LNCAP (cell line): ENCODE data around the gene SLC39A13.

Experiments used
- CTCF ChIP-seq: fragments of 450-650 bp; IDR thresholded peaks from 2 replicates; pipeline ENCODE4 v1.5.1; 2017; ENCODE audit warnings: mild to moderate bottlenecking

The SLC39A13 gene

DNA sequence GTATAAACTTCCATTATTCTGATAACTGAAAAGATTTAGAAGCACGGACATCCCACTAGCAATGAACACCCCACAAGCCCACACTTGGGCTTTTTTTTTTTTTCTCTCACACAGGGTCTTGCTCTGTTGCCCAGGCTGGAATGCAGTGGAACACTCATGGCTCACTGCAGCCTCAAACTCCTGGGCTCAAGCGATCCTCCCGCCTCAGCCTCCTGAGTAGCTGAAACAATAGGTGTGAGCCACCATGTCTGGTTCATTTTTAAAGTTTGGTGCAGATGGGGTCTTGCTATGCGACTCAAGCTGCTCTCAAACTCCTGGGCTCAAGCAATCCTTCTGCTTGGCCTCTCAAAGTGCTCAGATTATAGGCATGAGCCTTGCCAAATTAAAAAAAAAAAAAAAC, 37.5 kb downstream of the SLC39A13 start:
- TF ChIP-seq CTCF = no peak

- no peak for TF ChIP-seq CTCF
Observed at GRCh38 chr11:47446833-47447232, 38.4 kb downstream of the SLC39A13 start.

DNA sequence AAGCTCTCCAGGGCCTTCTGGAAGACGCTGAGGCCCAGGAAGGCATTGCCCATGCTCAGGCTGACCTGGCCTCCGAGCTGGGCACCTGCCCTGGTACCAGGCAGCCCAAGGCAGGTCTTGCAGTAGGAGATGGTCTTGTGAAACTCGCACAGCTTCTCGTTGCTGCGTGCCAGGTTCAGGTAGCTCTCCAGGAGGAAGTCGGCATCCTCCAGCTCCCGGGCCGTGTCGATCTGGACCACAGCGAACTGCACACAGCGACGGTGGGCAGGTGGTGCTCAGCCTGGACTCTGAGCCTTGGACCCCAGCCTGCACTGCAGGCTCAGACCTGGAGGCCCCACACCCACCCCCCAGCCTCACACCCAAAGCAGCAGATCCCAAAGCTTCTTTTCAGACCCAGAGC, 39.5 kb downstream of the SLC39A13 start:
- no peak for TF ChIP-seq CTCF

DNA sequence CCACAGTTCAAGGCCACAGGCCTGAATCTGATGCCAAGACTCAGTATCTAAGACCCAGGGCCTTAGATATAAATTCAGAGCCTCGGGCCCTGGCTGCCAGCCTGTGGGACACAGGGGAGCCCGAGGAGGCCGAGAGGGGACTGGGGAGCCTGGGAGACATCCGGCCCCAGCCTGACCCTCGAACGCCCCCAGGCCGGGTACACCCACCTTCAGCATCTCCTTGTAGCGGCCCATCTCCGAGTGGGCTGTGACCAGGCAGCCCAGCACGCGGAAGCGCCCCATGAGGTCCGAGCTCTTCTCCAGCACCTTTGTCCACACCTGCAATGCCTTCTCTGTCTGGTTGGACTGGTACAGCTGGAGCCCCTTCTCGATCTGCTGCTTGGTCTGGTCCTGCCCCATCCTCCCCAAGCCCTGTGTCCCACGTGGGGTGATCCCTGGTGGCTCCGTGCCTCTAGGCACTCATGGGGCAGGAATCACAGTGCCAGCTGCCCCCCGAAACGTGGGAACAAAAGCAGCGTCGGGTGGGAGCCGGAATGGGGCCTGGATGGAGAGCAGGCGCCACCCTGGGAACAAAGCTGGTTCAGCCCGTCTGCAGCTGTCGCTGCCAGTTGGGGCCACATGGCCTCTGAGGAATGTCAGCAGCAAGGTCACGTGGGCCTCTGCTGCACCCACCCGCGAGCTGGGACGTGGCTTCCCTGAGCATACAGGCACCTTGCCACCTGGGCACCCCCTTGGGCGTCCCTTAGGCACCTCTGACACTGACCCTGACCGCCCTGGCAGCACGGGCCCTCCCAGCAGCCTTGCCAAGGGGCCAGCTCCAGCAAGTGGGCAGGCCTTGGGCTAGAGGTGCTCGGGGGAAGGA, 40.4 kb downstream of the SLC39A13 start, which contains the start of gene RAPSN:
TSS of gene RAPSN (minus strand) at position 571 of the 862 bp plus-strand sequence. CDS start at position 399, 172 bp downstream.
- TF ChIP-seq CTCF = no peak

- no peak for TF ChIP-seq CTCF
Observed at GRCh38 chr11:47449541-47449940, 41.2 kb downstream of the SLC39A13 start.

DNA sequence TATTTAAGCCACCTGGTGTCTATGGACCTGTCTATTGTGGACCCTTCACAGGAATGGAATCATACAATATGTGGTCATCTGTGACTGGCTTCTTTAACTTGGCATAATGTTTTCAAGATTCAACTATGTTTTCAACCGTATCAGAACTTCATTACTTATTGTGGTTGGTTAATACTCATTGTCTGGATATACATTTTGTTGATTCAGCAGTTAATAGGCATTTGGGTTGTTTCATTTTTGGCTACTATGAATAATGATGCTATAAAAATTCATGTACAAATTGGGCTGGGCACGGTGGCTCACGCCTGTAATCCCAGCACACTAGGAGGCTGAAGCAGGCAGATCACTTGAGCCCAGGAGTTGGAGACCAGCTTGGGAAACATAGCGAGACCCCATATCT, 43.0 kb downstream of the SLC39A13 start:
- no peak for TF ChIP-seq CTCF

- TF ChIP-seq CTCF = no peak
Observed at GRCh38 chr11:47451990-47452389, 43.6 kb downstream of the SLC39A13 start.
